Muscle of back (tissue), 11 donors: ENCODE data around the gene SAT2. TPM values are rescaled to one million over a fixed set of nuclear protein-coding genes. Genes with fewer than 3 reads are reported as not detected.
"Not testable (repeated sequence)": the region's sequence is repeated elsewhere in the genome, so short reads cannot be mapped to it uniquely, and the experiment has no call there.

ENCODE experiments used
- DNase-seq, 3 donors: peaks; one replicate each; pipeline versions ENCODE4 v3.0.0 to v3.0.0-alpha.2; 2013
- polyA plus RNA-seq, 10 donors: library from polyadenylated mRNA; unstranded; fragments of 120-200 nt; gene quantifications; one replicate each; pipeline ENCODE4 v1.2.1, GENCODE V29; 2013; ENCODE audit not compliant: insufficient read length in 10 of 10

SAT2 gene
- polyA plus RNA-seq, 10 donors = 62.1 to 80.1 (median 77.9) TPM

DNA sequence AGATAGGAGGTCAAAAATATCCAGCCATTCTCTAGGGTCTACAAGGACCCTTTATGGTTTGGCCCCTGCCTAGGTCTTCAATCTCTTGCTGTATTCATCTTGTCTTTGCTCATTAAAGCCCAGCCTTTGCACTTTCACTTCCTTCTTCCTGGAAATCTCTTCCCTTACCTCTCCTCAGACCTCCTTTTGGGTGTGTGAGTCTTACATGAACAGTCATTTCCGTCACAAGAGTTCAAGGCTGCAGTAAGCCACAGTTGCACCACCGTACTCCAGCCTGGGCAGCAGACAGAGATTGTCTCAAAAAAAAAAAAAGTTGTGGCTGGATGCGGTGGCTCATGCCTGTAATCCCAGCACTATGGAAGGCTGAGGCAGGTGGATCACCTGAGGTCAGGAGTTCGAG, 17.2 kb upstream of the SAT2 start:
- no peak for DNase-seq

DNA sequence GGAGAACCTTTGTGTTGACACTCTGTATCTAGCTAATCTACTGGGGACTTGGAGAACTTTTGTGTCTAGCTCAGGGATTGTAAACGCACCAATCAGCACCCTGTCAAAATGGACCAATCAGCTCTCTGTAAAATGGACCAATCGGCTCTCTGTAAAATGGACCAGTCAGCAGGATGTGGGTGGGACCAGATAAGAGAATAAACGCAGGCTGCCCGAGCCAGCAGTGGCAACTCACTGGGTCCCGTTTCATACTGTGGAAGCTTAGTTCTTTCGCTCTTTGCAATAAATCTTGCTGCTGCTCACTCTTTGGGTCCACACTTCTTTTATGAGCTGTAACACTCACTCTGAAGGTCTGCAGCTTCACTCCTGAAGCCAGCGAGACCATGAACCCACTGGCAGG, 14.0 kb upstream of the SAT2 start:
- not testable (repeated sequence) for DNase-seq

DNA sequence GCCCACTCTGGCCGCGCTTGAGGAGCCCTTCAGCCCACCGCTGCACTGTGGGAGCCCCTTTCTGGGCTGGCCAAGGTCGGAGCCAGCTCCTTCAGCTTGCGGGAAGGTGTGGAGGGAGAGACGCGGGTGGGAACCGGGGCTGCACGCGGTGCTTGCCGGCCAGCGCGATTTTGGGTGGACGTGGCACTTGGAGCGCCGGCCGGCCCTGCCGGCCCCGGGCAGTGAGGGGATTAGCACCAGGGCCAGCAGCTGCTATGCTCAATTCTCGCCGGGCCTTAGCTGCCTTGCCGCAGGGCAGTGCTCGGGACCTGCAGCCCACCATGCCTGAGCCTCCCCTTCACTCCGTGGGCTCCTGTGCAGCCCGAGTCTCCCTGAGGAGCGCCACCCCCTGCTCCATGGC, 13.2 kb upstream of the SAT2 start:
- no peak for DNase-seq

GRCh38 chr17:7636163-7636562, 8.5 kb upstream of the SAT2 start:
- DNase-seq = no peak

DNA sequence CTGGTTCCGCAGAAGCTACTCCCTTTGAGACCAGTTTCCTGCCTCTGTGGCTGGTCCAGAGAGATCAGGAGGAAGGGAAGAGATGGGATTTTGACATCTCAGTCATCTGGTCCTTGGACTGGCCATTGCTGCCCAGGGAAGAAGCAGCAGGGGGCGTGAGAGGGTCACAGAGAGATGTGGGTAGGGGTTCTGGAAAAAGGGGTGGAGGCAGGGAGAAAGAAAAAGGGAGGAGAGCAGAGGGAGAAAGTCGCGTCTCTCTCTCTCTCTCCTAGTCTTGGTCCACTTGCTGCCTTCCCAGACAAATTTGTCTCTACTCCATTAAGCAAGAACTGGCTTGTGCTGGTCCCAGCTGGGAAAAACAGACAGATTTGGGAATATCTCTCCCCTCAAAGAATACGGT, 6.8 kb upstream of the SAT2 start:
- DNase-seq = peak in 2 of 3 donors; percentile 63 to 79

DNA sequence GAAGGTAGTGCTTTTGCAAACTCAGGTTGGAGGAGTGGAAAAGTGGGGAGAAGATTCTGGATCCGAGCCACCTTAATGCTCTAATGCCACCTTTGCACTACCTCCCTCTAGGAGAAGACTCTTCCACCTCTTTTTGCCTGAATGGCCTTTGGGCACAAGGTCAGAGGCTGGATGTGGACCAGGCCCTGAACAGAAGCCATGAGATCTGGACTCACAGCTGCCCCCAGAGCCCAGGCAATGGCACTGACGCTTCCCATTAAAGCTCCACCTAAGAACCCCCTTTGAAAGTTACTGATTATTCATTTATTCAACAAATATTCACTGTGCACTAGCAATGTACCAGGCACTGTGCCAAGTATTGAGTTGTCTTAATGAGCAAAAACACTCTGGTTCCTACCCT, 5.5 kb upstream of the SAT2 start:
- DNase-seq = no peak

DNA sequence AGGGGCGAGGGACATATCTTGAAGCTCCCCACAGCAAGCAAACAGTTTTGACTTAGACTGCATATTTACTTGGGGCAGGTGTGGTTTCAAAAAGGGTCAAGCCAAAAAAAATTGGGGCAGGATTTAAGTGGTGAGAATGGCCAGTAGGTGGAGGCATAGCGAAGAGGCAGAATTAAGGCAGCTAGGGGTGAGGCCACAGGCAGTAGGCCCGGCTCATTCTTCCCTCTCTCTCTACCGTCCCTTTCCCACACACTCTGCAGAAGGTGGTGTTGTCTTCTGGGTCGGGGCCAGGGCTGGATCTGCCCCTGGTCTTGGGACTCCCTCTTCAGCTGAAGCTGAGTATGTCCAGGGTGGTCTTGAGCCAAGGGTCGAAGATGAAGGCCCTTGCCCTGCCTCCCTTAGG, 4.9 kb upstream of the SAT2 start:
- no peak for DNase-seq

GRCh38 chr17:7631398-7632380, 4.1 kb upstream of the SAT2 start:
- DNase-seq = no peak

DNA sequence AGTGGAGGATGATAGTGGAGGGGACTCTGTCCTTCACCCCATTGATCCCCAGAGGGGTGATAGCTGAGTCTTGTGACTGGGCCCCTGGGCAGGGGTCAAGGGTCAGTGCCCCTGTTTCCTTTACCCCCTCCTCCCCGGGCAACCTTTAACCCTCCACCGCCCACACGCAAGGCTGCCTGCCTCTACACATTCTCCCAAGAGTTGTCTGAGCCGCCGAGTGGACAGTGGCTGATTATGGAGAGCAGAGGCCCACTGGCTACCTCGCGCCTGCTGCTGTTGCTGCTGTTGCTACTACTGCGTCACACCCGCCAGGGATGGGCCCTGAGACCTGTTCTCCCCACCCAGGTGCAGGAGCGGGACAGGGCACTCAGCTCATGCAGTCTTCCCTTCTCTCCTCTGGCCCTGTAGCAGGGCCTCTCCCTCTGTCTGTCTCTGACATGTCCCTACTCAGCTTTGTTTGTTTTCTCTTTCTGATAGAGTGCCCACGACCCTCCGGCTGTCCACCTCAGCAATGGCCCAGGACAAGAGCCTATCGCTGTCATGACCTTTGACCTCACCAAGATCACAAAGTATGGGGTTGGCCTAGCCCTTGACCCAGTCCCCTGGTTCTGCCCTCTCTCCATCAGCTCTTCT, 2.4 kb upstream of the SAT2 start, which contains the start of gene SHBG:
Gene SHBG (plus strand): TSS at position 197 of the 633 bp plus-strand sequence. CDS start 38 bp downstream, at position 235.
- no peak for DNase-seq

GRCh38 chr17:7626956-7627249, 718 bp downstream of the SAT2 start:
- no peak for DNase-seq

- no peak for DNase-seq
Measured at GRCh38 chr17:7626307-7626706, 1.3 kb downstream of the SAT2 start.

- DNase-seq = not testable (repeated sequence)
Measured at GRCh38 chr17:7625749-7626148, 1.9 kb downstream of the SAT2 start.

DNA sequence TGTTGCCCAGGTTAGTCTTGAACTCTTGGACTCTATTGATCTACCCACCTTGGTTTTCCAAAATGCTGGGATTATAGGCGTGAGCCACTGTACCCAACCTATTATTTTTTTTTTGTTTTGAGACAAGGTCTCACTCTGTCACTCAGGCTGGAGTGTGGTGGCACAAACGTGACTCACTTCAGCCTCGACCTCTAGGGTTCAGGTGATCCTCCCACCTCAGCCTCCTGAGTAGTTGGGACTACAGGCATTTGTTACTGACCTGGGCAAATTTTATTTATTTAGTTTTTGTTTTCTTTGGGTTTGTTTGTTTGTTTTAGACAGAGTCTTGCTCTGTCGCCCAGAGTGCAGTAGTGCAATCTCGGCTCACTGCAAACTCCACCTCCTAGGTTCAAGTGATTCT, 4.0 kb downstream of the SAT2 start:
- no peak for DNase-seq

GRCh38 chr17:7620835-7621234, 6.8 kb downstream of the SAT2 start:
- DNase-seq = no peak

- no peak for DNase-seq
Measured at GRCh38 chr17:7618608-7619007, 9.0 kb downstream of the SAT2 start.

DNA sequence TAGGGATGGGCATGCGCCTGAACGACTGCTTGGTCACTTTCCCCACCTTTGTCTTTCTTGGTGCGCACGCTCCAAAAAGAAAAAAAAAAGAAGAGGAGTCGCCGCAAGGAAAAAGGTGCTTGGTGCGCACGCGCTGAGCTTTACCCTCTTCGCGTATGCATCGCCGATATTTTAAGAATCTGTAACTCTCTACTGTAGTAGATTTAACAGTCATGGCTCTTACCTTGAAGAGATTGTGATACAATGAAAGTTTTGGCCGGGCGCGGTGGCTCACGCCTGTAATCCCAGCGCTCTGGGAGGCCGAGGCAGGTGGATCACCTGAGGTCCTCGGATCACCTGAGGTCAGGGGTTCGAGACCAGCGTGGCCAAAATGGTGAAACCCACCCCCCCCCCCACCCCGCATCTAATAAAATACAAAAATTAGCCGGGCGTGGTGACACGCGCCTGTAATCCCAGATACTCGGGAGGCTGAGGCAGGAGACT, 12.3 kb downstream of the SAT2 start:
- no peak for DNase-seq

GRCh38 chr17:7614425-7615264, 13.0 kb downstream of the SAT2 start, which contains the start of gene FXR2:
TSS of gene FXR2 (minus strand) at chr17:7614897. CDS start at chr17:7614532, 365 bp downstream.
- DNase-seq = peak; percentile 100

- DNase-seq = no peak
Measured at GRCh38 chr17:7613769-7614424, 13.7 kb downstream of the SAT2 start.

DNA sequence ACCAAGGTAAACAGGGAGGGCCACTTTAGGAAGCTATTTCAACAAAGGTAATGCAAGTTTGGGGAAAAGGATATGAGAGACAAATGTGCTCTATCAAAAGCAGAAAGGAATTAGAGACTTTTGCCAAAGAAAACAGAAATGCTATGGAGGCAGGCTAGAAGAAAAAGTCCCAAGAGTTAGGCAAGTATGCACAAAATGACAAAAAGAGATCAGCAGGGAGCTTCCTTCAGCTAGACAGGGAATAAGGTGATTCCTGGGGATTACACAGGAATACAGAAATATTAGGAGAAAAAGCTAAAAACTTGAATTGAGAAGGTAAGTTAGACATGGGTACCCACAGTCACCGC, 15.4 kb downstream of the SAT2 start:
- no peak for DNase-seq

DNA sequence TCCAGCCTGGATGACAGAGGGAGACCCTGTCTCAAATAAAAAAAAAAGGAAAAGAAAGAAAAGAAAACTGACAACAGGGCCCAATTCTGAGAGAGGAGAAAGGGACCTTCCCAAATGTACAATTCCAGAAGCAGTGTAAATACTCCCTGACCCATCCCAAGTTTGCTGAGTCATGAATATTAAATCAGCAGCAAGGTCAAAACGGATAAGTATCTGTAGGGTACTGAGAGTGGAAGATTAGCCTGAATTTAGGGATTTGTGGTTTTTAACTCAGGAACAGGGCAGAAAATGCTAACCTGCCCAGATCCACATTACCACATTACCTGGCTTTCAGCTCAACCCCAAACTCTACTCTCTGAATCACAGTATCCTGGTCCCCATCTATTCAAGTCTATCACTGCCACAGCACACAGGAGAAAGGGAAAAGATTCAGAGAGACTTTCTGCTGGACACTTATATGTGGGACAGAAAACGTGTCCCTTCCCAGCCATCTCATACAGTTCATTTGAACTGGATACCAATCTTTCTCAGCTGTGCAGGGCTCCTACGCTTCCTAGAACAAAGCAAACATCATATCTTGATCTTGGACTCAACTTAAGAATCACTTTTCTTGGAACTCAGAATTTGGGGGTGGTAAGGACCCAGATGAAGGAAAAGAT, 15.9 kb downstream of the SAT2 start:
- no peak for DNase-seq

- no peak for DNase-seq
Measured at GRCh38 chr17:7610641-7611040, 17.0 kb downstream of the SAT2 start.
